Measurements from ENCODE around the gene MMEL1.
"Not testable (repeated sequence)": the region's sequence is repeated elsewhere in the genome, so short reads cannot be mapped to it uniquely, and the experiment has no call there.

The MMEL1 gene

DNA sequence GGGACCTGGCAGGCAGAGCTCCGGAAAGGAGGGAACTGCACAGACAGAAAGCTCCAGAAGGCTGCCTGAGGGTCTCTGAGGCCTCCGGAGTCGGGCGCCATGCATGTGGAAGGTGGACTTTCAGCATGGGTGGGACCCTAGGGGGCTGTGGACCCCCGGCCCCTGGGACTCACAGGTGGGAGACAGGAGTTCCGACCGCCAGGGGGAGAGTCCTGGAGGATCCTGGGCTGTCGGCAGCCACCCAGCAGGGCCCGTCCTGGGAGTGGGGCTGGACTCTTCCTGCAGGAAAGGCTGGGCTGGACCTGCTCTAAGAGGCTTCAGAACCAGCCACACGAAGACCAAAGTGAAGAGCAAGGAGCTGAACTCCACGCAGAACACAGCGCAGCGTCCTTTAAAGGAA is 63.1 kb downstream of the MMEL1 start:
- not testable (repeated sequence) for DNase-seq

DNA sequence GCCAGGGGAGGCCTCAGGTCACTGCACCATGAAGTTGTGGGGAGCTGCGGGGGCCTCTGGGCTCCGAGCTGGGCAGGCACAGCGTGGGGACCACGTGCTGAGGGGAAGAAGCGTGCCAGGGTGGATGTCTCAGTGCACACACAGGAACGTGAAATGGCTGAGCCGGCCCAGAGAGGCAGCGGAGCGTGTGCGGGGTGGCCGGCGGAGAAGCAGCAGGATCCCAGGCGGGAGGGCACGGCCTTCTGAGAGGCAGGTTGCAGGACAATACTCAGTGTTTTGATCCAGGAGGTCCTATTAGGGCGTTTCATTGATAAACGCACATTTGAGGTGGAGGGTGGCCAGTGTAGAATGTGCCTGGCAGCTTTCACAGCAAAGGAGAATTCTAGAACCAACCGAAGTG is 63.8 kb downstream of the MMEL1 start:
- no peak for DNase-seq

DNA sequence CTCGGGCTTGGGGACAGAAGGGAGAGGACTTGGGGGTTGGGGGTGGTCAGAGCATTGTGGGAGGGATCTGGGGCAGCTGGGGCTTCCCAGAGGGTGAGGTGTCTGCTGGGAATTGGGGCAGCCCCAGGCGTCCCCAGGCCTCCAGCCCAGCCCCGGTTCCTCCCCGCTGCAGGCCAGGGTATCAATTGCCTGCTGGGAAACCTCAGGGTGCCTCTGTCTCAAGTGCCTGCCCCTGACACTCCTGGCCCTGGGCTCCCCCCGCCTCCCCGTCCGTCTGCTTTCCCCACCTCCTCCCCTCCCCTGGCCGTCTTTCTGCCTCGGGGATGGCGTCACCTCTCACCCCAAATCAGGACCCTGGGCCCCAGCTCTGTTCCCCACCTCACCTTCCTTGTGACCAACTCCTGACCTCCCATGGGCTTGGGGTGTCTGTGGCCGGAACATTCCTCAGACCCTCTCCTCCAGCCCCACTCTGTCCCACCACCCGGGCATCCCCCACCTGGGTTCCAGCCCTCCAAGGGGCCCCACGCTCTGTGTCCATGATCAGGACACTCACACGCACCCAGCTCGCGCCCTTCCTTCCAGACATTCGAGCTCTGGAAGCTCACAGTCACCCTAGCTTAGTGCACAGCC is 64.5 kb downstream of the MMEL1 start:
- not testable (repeated sequence) for DNase-seq

DNA sequence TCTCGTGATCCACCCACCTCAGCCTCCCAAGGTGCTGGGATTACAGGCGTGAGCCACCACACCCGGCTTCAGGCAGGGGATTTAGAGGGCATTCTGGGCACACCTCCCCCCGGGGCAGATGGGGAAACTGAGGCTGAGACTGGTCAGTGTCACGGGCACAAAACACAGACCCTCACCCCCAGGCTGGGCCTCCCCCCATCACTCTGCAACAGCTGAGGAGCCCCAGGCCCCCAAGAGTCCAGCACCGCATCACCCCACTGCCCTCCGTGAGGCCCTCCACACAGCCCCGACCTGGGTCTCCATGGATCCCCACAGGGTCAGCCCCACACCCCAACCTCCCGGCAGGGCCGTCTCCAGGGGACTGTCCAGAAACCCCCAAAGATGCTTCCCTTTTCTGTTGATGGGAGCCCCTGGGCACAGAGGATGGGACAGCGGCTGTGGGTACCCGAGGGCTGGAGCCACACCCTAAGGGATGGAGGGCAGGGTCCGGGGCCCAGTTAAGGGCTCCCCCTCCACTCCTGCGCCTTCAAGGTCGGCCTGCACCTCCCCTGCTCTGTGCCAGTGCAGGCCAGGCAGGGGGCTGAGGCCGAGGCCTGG is 65.6 kb downstream of the MMEL1 start:
- DNase-seq: no peak

DNA sequence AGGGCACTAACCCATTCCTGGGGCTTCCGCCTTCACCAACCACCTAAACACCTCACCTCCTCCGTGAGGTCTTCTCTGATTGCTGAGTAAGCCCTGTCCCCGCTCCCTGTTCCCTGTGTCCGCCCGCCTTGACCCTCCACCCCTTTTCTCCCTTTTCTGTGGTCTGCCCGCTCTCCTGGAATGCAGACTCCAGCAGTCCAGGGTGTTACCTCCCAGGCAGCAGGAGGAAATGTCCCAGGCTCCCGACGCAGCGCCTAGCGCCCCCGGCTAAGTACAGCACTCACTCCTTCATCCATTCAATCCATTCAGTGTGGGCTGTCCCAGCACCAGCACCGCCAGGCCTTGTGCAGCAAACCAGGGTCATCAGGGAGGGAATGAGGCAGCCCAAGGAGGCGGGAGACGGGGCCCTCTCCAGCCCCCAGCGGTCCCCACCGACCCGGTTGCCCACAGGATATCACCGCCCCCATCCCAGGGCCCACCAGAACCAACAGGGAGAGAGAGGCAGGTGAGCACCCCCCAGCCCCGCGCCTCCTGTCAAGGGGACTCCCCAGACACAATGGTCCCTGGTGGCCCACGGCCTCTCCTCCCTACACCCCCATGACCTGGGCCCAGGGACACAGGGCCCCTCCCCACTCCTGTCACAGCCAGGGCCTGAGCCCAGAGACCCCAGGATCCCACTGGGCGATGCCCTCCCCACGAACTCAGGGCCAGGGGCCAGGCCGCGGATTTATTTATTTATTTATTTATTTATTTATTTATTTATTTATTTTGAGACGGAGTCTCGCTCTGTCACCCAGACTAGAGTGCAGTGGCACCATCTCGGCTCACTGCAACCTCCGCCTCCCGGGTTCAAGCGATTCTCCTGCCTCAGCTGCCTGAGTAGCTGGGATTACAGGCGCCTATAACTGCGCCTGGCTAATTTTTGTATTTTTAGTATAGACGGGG is 66.4 kb downstream of the MMEL1 start:
- no peak for DNase-seq

DNA sequence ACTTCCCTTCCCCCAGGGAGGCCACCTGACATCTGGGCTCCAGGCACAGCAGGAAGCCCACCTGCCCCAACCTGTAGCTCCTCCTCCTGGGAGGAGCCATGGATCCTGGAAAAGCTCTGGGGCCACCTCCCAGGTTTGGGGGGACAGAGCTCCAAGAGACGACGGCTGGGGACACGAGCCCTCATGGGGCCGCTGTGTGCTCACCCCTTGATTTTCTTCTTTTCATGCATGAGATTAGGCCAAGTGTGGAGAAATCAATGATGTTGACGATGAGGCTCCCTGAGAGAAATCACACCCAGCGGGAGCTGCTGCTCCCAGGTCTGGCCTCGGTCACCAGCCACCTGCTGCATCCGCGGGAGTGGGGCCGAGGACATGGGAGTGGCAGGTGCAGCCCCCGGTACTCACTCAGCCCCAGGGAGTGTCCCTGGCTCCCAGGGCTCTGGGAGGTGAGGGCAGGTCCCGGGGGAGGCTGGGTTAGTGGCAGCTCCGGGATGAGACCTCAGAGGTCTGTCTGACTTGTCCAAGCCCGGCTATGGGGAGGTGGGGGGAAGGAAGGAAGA is 67.9 kb downstream of the MMEL1 start:
- no peak for DNase-seq

DNA sequence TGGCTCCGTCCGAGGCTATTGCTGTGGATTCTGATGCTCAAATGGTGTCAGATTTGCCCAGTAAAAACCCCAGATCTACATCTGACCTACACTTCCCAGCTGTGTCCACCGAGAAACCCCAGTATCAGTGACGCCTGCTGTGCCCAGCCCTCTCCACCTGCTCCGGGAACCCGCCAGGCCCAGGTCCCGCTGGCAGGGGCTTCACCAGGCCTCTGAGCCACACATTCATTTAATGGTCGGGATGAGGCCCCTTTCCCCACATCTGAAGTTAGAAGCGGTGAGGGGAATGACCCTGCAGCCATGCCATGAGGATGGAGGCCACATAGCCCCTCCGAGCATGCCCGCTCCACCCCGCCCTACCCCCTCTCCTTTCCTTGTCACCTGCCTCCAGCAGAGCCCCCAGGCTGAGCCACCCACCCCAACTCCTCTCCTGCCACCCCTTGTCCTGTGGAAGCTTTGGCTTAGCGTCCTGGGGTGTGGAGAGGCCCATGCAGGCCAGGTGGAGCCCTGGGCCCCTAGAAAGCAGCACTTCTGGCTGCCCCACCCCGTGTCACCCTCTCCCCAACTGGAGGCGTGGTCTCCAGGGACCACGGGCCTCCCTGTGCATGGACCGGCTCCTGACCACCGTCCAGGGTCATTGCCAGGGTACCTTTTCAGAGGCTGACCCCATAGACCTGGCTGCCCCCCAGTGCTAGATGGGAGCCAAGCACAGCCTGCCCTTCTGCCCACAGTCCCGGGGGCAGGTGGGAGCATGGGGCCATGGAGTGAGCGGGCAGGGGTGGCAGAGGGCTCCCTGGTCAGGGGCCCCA is 68.6 kb downstream of the MMEL1 start:
- no peak for DNase-seq

DNA sequence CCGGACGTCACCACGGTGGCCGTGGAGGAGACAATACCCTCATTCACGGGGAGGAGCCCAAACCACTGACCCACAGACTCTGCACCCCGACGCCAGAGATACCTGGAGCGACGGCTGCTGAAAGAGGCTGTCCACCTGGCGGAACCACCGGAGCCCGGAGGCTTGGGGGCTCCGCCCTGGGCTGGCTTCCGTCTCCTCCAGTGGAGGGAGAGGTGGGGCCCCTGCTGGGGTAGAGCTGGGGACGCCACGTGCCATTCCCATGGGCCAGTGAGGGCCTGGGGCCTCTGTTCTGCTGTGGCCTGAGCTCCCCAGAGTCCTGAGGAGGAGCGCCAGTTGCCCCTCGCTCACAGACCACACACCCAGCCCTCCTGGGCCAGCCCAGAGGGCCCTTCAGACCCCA is 69.6 kb downstream of the MMEL1 start:
- no peak for DNase-seq

DNA sequence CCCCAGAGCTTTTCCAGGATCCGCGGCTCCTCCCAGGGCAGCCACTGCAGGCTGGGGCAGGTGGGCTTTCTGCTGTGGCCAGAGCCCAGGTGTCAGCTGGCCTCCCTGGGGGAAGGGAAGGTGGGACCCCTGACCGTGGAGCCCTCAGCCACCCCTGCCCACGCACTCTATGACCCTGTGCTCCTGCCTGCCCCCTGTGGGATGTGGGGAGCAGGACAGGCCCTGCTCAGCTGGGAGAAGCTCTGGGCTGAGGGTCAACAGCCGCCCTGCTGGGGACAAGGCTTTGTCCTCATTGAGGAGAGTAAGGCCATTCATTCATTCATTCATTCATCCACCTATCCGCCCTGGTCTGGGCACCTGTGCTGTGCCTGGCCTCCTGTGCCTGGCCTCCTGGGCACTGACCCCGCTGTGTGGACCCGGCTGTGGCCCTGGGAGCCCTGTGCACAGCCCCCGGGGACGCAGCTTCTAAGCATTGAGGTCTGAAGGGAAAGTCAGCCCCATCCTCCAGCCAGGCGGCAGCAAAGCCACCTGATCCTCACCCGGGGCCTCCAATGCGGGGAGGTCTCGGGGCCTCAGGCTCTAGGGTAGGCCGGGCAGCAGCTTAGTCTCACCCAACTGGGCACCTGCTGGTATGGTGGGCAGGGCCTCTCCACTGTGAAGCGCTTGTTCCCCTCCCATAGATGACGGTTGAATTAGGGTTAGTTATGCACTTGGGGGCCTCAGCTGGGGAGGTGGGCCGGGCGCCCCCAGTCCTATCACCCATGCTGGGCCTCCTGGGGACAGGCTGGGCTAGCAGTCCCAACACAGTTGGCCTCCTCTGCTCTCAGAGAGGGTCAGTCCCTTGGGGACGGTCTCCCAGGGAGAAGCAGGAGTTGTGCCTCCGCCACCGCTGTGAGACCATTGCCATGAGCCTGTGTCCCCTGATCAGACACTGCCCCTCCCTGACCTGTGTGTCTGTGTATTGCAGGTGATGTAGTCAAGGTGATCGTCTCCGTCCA is 70.6 kb downstream of the MMEL1 start:
- no peak for DNase-seq

DNA sequence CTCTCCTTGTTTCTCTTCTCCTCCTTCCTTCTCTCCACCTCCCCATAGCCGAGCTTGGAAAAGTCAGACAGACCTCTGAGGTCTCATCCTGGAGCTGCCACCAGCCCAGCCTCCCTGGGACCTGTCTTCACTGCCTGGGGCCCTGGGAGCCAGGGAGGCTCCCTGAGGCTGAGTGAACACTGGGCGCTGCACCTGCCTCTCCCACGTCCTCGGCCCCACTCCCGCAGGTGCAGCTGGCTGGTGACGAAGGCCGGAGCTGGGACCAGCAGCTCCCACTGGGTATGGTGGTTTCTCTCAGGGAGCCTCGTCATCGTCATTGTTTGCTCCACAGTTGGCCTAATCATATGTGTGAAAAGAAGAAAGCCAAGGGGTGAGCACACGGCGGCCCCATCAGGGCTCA is 71.4 kb downstream of the MMEL1 start:
- no peak for DNase-seq

DNA sequence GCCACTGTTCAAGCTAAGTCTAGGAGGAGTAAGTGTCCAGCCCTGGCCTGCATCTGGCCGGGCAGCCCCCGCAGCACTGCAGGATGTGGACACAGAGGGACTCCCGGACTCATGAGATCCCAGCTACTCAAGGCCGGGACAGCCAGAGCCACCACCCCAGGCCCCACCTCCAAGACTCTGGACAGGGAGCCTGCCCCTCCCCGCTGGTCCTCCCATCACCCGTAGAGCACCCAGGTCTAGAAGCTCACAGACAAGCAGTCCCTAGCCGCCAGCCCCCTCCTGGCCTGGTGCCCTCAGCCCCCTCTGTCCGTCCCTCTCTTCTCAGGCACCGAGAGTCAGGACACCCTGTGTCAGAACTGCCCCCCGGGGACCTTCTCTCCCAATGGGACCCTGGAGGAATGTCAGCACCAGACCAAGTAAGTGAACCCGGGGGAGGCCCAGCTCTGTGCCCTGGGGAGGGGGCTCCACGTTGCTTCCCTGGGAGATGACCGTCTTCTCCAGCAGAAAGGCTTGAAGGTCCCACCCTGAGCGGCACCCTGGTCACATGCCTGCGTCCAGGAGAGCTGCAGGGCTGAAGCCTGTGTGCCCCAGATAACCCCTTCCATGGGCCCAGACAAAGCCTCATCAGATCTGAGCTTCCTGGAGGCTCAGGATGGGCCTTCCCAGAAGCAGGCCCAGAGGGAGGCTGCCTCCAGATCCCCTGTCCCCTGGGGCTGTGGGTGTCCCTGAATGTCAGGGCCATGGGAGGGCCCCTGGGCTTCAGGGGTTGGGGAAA is 72.3 kb downstream of the MMEL1 start:
- DNase-seq: no peak

DNA sequence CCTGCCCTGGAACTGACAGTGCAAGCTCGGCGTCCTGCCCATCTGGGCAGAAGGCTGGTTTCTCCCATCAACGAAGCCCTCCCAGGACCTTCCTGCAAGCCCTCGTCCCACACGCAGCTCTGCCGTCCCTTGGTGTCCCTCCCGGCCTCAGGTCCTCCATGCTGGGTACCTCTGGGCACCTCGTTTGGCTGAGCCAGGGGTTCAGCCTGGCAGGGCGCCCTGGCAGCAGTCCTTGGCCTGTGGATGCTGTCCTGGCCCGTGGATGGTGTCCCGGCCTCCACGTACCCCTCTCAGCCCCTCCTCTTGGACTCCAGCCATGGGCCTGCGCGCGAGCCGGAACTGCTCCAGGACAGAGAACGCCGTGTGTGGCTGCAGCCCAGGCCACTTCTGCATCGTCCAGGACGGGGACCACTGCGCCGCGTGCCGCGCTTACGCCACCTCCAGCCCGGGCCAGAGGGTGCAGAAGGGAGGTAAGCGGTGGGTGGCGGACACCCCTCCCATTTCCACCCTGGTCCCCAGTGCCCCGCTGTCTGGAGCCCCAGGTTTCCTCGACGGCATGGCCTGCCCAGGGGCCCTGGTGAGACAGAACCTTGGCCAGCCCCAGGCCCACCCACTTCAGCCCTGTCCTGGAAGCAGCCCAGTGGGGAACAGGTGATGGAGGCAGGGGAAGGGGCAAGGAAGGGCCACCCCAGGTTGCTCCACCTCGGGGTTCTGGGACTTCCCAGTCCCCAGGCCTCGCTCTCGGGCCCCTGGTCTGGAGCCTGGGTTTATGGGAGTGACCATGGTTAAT is 73.1 kb downstream of the MMEL1 start:
- DNase-seq: no peak

DNA sequence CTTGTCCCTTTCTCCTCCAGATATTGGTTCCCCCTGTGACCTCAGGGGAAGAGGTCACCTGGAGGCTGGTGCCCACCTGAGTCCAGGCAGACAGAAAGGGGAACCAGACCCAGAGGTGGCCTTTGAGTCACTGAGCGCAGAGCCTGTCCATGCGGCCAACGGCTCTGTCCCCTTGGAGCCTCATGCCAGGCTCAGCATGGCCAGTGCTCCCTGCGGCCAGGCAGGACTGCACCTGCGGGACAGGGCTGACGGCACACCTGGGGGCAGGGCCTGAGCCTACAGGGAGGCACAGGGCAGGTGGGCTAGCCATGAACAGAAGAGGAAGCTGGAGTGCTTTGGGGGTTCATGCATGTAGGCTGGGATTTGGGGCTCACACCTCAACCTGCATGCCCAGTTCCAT is 74.0 kb downstream of the MMEL1 start:
- no peak for DNase-seq

DNA sequence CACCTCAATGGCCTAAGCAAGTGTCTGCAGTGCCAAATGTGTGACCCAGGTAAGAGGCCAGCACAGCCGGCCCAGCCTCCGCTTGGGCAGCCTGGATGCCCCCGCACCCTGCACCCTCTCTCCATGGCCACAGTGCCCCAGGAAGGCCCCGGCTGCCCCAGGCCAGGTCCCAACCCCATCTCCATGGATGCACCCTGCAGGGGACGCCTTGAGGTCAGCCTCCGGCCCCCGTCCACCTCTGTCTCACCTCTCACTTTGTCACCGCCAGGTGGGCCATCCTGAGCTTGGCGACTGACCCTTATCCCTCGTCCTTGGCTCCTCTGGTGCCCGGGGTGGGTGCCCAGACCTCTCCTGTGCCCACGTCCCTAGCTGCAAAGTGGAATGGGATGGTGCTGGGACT is 74.4 kb downstream of the MMEL1 start:
- no peak for DNase-seq

DNA sequence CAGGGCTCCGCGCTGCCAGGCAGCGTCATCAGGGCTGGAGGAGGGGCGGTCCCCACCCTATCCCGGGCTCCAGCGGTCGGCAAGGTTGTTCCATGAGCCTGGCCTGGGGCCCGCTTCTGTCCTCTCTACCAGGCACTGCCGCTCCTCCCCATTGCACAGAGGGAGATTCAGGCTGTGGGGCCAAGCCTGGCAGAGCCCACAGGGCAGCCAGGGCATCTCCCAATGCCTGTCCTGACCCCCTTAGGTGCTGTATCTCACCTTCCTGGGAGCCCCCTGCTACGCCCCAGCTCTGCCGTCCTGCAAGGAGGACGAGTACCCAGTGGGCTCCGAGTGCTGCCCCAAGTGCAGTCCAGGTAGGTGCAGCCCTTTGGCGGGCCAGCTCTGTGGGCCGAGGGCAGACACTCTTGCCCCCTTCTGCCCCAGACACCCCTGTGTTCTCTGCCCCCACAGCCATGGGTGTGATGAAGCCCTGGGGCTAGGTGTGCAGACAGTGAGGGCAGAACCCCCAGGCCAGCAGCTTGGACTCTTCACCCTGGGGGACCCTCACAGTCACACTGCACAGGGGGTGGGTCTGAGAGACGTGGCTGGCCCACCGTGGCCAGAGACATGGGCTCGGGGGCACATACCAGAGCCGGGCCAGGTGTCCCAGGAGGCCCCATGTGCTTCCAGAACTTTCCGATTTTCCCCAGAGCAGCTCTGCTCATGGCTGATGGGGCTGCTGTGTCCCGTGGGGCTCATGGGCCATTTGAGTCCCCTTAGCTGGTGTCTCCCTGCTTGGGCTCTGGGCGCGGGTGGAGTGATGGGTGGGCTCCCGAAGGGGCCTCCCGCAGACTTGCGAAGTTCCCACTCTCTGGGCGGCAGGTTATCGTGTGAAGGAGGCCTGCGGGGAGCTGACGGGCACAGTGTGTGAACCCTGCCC is 75.1 kb downstream of the MMEL1 start:
- no peak for DNase-seq

DNA sequence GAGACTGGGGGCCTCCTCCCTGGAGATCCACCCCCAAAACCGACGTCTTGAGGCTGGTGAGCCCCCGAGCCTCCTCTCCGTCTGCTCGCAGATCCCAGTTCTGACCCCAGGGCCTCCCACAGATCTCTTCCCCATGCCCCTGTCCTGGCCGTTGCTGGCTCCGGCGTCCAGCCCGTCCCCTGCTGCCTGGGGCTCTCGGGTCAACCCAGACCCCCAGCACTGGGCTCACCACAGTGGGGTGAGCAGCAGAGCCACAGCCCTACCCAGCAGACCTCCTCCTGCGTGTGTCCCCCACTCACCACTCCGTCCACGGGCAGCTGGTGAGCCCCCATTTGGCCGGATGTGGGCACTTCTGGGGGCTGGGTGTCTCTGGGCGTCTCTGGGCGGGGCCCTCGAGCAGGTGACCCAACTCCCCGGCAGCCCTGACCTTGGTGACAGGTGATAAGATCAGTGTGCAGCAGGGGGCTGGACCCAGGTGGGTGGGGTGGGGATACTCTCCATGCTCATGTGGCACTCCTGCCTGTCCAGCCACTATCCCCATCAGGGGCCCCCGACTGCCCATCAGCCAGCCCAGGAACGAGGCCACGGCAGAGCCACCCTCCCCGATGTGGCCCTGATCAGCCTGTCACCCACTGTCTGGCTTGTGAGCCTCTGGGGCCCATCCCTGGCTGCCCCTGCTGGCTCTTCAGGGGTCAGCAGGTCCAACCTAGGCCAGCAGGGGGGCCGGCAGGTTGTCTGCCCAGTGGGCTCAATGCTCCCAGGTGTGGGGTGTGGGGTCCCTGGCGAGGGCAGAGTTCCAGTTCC is 75.9 kb downstream of the MMEL1 start:
- DNase-seq: peak; percentile 59

DNA sequence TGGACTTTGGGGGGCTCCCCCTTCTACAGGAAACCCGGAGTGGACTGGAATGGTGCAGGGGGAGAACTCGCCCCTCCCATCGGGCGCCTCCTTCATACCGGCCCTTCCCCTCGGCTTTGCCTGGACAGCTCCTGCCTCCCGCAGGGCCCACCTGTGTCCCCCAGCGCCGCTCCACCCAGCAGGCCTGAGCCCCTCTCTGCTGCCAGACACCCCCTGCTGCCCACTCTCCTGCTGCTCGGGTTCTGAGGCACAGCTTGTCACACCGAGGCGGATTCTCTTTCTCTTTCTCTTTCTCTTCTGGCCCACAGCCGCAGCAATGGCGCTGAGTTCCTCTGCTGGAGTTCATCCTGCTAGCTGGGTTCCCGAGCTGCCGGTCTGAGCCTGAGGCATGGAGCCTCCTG is 76.5 kb downstream of the MMEL1 start, which contains the start of gene TNFRSF14:
TNFRSF14 (plus strand) TSS at position 95 of the 401 bp plus-strand sequence; CDS start at position 389, 294 bp downstream.
- DNase-seq: peak; percentile 82
